Neural cell (in vitro differentiated cells): ENCODE results near the gene NMNAT3.

Experiments
- EZH2 ChIP-seq: fragments of 200-600, 300-800 bp; shearing (Covaris generic), sonication (generic); IDR thresholded peaks from 2 replicates; pipeline ENCODE4 v1.6.1; 2014; ENCODE audit warnings: antibody characterized with exemption, low read length, borderline replicate concordance, mild to moderate bottlenecking; ENCODE audit not compliant: insufficient read depth, poor library complexity, severe bottlenecking
- POLR2AphosphoS5 ChIP-seq: IDR thresholded peaks from 2 replicates; pipeline ENCODE4 v1.6.1; 2012
- SMC3 ChIP-seq: fragments of 450-650 bp; conservative IDR thresholded peaks from 2 replicates; pipeline ENCODE4 v1.6.1; 2014; ENCODE audit warnings: antibody characterized with exemption, mild to moderate bottlenecking, moderate library complexity; ENCODE audit not compliant: poor library complexity
- TF ChIP-seq, protein P1 (sequence below): fragments of 450-650 bp; IDR thresholded peaks from 2 replicates; pipeline ENCODE4 v1.5.1; 2014; ENCODE audit warnings: antibody characterized with exemption, mild to moderate bottlenecking, moderate library complexity; ENCODE audit not compliant: poor library complexity, severe bottlenecking

DNA sequence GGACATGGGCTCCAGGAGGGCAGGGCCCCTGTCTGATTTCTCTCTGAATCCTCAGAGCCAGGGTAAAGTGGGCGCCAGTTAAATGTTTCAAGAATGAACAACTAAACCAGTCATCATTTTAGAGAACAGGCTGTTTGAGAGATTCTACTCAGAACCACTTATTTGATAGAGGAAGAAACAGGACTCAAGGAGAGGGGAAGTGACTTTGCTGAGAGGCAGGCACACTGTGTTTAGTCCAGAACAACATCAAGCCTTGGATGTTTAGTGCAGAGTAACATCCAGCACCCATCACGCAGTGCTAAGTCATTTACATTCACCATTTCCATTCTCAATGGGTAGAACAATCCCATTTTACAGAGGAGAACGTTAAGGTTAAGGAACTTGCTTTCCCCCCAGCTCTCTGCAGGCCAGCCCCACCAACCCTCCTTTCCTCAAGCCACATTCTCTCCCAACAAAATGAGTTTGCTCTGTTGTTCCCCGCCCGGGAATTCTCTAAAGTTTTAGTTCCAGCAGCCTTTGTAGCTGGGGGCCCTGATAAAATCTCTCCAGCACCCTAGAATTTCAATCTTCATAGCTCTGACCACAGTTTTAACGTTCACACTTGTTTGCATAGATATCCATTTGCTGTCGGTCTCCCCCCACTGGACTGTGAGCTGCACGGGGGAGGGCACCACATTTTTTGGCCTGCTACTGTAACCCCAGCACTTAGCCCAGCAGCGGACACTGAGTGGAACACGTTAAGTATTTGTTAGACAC is 962 bp downstream of the NMNAT3 start:
- TF ChIP-seq, protein P1, sequence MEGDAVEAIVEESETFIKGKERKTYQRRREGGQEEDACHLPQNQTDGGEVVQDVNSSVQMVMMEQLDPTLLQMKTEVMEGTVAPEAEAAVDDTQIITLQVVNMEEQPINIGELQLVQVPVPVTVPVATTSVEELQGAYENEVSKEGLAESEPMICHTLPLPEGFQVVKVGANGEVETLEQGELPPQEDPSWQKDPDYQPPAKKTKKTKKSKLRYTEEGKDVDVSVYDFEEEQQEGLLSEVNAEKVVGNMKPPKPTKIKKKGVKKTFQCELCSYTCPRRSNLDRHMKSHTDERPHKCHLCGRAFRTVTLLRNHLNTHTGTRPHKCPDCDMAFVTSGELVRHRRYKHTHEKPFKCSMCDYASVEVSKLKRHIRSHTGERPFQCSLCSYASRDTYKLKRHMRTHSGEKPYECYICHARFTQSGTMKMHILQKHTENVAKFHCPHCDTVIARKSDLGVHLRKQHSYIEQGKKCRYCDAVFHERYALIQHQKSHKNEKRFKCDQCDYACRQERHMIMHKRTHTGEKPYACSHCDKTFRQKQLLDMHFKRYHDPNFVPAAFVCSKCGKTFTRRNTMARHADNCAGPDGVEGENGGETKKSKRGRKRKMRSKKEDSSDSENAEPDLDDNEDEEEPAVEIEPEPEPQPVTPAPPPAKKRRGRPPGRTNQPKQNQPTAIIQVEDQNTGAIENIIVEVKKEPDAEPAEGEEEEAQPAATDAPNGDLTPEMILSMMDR = no peak
- no peak for TF ChIP-seq SMC3
- TF ChIP-seq EZH2 = no peak
- no peak for TF ChIP-seq POLR2AphosphoS5
